ENCODE measurements around the gene SOX4.

DNA sequence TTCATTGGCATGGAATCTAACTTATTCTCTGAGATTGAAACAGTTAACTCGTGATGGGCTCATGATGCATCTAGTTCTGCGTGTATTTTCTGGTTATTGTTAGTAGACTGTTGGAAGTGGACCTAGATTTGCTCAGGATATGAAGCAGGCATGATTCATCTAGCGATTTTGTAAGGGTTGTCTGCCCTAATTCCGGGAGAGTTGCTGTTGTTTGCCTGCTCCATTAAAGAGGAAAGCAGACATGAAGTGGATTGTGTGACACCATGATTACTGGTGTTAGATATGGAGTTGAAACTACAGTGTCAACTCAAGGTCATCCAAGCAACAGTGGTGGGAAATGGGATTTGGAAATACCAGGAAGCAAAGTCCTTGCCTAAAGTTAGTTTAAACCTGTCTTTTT lies 41.0 kb downstream of the SOX4 start:
- TF ChIP-seq CTCF (tag by site-specific recombination; IDR thresholded peaks at IDR 0.05): no peak
- TF ChIP-seq, protein P1, sequence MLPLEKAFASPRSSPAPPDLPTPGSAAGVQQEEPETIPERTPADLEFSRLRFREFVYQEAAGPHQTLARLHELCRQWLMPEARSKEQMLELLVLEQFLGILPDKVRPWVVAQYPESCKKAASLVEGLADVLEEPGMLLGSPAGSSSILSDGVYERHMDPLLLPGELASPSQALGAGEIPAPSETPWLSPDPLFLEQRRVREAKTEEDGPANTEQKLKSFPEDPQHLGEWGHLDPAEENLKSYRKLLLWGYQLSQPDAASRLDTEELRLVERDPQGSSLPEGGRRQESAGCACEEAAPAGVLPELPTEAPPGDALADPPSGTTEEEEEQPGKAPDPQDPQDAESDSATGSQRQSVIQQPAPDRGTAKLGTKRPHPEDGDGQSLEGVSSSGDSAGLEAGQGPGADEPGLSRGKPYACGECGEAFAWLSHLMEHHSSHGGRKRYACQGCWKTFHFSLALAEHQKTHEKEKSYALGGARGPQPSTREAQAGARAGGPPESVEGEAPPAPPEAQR (tag by site-specific recombination; IDR thresholded peaks at IDR 0.05): no peak
- TF ChIP-seq, protein P2, sequence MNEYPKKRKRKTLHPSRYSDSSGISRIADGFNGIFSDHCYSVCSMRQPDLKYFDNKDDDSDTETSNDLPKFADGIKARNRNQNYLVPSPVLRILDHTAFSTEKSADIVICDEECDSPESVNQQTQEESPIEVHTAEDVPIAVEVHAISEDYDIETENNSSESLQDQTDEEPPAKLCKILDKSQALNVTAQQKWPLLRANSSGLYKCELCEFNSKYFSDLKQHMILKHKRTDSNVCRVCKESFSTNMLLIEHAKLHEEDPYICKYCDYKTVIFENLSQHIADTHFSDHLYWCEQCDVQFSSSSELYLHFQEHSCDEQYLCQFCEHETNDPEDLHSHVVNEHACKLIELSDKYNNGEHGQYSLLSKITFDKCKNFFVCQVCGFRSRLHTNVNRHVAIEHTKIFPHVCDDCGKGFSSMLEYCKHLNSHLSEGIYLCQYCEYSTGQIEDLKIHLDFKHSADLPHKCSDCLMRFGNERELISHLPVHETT (tag by site-specific recombination; IDR thresholded peaks at IDR 0.05): no peak
- TF ChIP-seq, protein P3, sequence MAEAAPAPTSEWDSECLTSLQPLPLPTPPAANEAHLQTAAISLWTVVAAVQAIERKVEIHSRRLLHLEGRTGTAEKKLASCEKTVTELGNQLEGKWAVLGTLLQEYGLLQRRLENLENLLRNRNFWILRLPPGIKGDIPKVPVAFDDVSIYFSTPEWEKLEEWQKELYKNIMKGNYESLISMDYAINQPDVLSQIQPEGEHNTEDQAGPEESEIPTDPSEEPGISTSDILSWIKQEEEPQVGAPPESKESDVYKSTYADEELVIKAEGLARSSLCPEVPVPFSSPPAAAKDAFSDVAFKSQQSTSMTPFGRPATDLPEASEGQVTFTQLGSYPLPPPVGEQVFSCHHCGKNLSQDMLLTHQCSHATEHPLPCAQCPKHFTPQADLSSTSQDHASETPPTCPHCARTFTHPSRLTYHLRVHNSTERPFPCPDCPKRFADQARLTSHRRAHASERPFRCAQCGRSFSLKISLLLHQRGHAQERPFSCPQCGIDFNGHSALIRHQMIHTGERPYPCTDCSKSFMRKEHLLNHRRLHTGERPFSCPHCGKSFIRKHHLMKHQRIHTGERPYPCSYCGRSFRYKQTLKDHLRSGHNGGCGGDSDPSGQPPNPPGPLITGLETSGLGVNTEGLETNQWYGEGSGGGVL (tag by site-specific recombination; IDR thresholded peaks at IDR 0.05): no peak
- TF ChIP-seq PRDM4 (tag by site-specific recombination; IDR thresholded peaks at IDR 0.05): no peak
- no peak for TF ChIP-seq ZNF311 (tag by site-specific recombination; IDR thresholded peaks at IDR 0.05; ENCODE audit: borderline replicate concordance)
- no peak for TF ChIP-seq KLF9 (tag by site-specific recombination; IDR thresholded peaks at IDR 0.05; ENCODE audit: low read depth)
